GM18511 (cell line): ENCODE results near the gene RGS12.
A peak's percentile ranks its signal among the peaks of the same experiment; 100 is the strongest.

Experiments used
- ATAC-seq: cut with Tn5 transposase; IDR thresholded peaks from one replicate; pipeline ENCODE4 v1.9.1; 2021; ENCODE audit warnings: mild to moderate bottlenecking, moderate library complexity; ENCODE audit not compliant: unreplicated experiment

The RGS12 gene

GRCh38 chr4:3292571-3293400, at the start of gene RGS12:
TSS of gene RGS12 (plus strand) at chr4:3293021. CDS start at chr4:3316171, 23,150 bp downstream.
- ATAC-seq: peak; percentile 65

GRCh38 chr4:3243136-3243780, 49.6 kb upstream of the RGS12 start:
- ATAC-seq: no peak

- ATAC-seq: no peak
These were observed 48.8 kb upstream of the RGS12 start for GRCh38 chr4:3244002-3244401.

GRCh38 chr4:3244747-3245146, 48.1 kb upstream of the RGS12 start:
- ATAC-seq: no peak

- ATAC-seq: no peak
These were observed 47.1 kb upstream of the RGS12 start for GRCh38 chr4:3245676-3246075.

GRCh38 chr4:3246458-3247398, 46.1 kb upstream of the RGS12 start:
- no peak for ATAC-seq

- no peak for ATAC-seq
These were observed 45.2 kb upstream of the RGS12 start for GRCh38 chr4:3247399-3248177.

GRCh38 chr4:3248178-3248480, 44.7 kb upstream of the RGS12 start:
- no peak for ATAC-seq

- ATAC-seq: no peak
These were observed 43.8 kb upstream of the RGS12 start, which contains the start of gene MSANTD1 for GRCh38 chr4:3248811-3249661. TSS of gene MSANTD1 (plus strand) at chr4:3249159. CDS start at chr4:3249223, 64 bp downstream.

GRCh38 chr4:3249711-3250437, 42.9 kb upstream of the RGS12 start:
- ATAC-seq: no peak

GRCh38 chr4:3250438-3250955, 42.3 kb upstream of the RGS12 start:
- ATAC-seq: no peak

GRCh38 chr4:3250956-3251690, 41.7 kb upstream of the RGS12 start:
- no peak for ATAC-seq

GRCh38 chr4:3251691-3252479, 40.9 kb upstream of the RGS12 start:
- ATAC-seq: no peak

GRCh38 chr4:3252480-3252828, 40.4 kb upstream of the RGS12 start:
- no peak for ATAC-seq

- ATAC-seq: no peak
These were observed 39.8 kb upstream of the RGS12 start for GRCh38 chr4:3252831-3253641.

GRCh38 chr4:3253808-3254207, 39.0 kb upstream of the RGS12 start:
- no peak for ATAC-seq
